NCI-H345 treated with DMSO at 0.1 percent for 48 hours (cell line): Measurements from ENCODE around the gene DFFB.
"Not testable (repeated sequence)": the region's sequence is repeated elsewhere in the genome, so short reads cannot be mapped to it uniquely, and the experiment has no call there.

ENCODE experiments used
- DNase-seq: peaks from one replicate; lab custom pipeline; 2025; ENCODE audit not compliant: unreplicated experiment; lab: John Stamatoyannopoulos, UW

The DFFB gene

GRCh38 chr1:3907621-3908165, 50.4 kb downstream of the DFFB start:
- no peak for DNase-seq

DNA sequence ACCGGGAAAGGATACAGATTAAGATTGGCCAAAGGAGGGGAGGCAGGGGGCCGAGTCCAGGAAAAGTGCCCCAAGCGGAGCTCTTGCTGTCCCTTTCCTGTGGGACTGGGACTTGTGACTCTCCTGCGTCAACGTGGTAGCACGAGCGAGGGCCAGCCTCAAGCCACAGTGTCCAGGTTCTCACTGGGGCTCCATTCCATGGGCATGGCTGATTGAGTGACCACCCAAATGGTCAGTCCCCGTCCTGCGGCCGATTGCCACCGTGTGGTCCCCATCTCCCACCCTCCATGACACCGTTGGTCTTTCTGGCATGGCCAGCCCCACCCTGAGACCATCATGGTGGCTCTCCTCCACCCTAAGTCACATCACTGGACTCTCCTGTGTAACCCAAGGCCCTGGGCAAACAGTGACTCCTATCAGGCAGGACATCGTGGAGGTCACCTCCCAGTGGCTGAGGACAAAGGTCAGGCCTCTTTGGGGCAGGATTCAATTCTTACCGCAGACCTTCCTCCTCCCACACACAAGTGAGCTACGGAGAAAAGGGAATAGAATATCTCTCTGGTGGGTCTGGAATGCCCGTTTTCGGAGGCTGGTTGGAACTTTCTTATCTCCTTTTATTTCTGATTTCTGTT, 51.7 kb downstream of the DFFB start:
- no peak for DNase-seq

DNA sequence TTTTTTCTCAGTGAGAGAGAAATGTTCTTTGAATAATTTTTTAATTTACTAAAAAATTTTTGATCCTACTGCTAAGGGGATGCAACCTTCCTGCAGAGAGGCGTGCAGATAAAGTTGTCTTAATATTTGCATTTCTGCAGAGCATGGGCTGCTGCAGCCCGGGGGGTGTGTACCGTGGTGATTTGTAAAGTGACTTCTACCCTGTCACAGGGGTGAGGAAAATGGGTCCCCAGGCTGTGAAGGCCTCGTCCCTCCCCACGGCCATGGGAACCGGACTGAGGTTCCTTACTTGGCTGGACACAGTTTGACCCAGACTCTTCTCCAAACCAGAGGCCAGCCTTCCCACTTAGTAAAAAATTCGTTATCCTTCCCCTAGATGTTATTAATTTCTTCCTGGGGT, 52.3 kb downstream of the DFFB start:
- peak; percentile 42 for DNase-seq

DNA sequence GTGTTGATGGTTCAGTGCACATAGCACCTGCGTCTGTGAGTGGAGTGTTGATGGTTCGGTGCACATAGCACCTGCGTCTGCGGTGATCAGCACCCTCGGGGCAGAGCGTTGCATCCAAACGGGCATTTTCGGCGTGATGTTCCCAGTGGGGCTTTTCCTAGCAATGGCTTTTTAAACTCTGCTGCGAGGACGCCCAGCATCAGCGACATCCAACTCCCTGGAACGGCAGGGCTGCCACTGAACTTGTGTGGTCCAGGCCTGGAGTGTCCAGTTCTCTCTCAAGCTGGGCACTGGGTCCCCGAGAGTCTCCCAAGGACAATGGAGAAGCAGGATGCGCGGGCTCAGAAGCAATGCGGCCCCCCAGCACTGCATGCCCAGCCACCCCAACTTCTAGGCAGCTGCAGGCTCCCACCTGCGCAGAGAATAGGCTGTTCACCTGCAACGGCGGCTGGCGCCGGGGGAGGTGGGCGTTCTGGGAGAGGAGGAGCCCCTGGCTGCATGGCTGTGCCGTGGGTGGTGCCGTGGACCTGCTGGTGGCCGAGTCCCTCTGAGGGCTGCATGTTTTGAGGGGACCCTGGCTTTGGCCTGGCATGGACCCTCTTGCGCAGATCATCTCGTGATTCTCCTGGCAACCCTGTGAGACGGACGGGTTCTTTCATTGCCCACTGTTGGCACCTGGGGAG, 52.9 kb downstream of the DFFB start:
- peak; percentile 69 for DNase-seq

DNA sequence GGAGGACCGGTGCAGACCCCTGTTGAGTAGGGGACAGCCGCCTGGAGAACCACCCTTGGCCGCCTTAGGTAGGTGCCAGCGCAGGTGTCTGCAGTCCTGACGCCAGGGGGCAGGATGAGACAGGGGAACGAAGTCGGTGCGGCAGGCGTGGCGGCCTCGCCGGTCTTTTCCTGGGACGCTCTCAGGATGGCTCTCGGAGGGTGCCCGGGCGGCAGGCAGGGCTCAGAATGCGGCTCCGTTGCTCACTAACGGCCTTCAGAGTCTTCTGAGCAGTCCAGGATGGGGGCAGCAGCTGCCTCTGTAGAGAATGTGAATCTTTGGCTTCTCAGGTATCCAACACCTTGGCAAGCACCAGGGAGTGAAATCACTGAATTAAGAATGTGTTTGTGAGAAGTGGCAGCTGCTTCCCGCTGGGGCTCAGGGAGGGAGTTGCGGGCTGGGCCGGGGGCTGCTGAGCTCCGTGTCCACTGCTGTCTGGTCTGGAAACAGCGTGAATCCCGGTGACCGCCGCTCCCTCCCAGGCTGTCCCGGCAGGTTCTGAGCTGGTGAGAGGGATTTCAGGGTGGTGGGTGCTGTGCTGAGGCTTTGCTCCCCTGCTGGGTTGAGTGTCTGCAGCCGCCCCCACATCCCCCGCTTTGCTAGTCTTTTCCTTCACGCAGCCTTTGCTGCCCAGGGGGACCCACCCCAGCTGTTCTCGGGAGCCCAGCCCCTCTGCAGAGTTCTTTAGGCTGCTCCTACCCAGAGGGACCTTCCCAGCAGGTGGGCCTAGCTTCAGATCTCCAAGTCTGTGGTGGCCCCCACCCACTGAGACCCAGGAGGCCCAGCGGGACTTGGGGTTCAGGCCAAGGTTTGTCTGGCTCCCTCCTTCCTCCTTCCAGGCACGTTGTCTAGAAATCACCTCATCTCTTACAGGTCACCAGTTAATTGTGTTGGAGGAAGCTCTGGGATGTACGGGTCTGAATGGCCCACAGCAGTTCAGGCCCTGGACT, 53.9 kb downstream of the DFFB start:
- DNase-seq, result peak; percentile 89

DNA sequence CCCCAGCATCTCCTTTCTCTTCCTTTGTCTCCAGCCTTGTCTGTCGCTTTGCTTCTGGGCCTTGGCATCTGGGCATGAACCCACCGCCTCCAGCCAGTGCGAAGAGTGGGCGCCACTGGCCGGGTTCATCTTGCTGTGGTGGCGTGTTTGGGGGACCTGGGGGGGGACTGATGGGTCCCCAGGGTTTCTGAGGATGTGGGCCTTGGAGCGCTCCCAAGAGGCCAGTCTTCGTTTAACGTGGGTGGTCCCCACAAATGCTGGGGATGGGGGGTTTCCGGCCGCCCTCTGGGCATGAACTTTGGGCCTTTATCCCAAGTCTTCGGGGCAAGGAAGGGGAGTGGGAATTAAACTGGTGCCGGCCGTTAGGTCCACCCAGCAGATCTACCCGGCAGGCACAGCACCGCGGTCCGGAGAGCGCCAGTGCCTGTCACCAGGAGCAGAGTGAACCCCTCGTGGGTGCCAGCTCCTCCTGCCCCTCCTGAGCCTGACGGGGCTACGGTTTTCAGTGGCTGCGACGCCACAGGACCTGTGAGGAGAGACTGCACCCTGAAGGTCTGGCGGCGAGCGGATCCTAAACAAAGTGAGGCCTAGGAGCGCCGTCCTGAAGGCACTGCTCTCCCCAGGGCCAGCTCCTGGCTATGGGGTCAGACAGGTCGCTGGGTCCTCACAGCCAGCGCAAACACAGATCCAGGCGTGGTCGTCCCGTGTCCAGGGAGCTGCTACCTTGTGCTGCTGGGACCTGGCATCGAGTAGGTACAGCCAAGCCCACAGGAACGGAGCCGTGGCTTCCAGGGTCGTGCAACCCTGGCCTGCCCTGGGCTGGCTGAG, 54.9 kb downstream of the DFFB start:
- DNase-seq, result no peak

GRCh38 chr1:3912809-3913685, 55.8 kb downstream of the DFFB start:
- DNase-seq, result no peak

DNA sequence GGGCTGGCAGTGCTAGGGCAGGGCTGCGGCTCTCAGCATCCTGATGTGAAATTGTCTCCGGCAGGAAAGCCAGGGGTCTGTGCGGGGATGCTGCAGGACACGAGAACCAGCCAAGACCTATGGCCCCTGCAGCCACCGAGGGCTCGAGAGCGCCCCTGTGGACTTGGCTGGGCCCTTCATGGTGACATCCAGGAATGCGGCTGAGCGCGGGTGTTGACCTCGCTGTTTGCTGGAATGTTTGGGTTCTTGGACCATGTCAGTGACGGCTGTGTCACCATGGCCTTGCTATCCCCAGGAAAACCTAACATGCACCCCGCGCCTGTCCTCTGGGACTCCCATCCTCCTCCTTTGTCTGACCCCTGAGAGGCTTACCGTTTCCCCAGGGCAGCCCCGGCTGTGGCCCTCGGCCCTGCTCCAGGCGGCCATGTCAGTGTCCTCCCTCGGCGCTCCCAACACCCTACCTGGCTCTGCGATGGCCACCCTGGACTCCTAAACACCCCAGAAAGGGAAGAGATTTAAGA, 57.1 kb downstream of the DFFB start:
- no peak for DNase-seq

GRCh38 chr1:3914911-3915310, 57.6 kb downstream of the DFFB start:
- DNase-seq, result no peak

GRCh38 chr1:3915551-3916121, 58.4 kb downstream of the DFFB start:
- no peak for DNase-seq

- DNase-seq, result no peak
These were observed 60.5 kb downstream of the DFFB start for GRCh38 chr1:3917761-3918160.

GRCh38 chr1:3918359-3918758, 61.1 kb downstream of the DFFB start:
- DNase-seq, result not testable (repeated sequence)

- no peak for DNase-seq
These were observed 61.8 kb downstream of the DFFB start for GRCh38 chr1:3918966-3919611.

GRCh38 chr1:3919706-3920105, 62.4 kb downstream of the DFFB start:
- no peak for DNase-seq

GRCh38 chr1:3921765-3922164, 64.5 kb downstream of the DFFB start:
- no peak for DNase-seq

DNA sequence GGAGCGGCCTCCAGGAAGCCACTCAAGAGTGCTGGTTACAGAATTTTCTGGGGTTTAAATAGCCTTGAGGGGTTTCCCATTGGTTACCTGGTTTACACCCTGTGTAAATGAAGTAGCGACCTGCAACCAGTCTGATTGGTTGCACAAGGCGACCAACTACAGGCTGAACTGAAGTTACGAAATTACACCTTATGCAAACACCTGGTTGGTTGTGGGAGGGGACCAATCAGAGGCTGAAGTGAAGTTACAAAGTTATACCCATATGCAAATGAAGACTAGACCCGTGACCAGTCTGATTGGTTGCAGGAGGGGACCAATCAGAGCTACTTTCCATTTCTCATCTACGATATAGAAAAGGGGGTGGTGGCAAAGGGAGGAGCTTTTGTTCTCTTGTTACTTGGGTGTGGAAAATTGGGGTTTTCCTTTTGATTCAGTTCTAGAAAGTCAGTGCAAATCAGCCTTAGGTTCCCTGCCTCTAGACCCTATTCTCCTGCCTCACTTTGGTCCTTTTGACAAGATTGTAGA, 65.0 kb downstream of the DFFB start:
- DNase-seq, result no peak

- no peak for DNase-seq
These were observed 65.6 kb downstream of the DFFB start for GRCh38 chr1:3922851-3923250.
